ENCODE data around the gene ATP5F1E. TPM values are rescaled to one million over a fixed set of nuclear protein-coding genes. Genes with fewer than 3 reads are reported as not detected.

The ATP5F1E gene
- total RNA-seq (2022; extraction: Qiagen RNA extraction), result 83.5 to 115 TPM (median 99.6 TPM) in 5 replicates

GRCh38 chr20:59032023-59032712, at the start of gene ATP5F1E:
Gene ATP5F1E, minus strand, starts transcription at chr20:59032335. Its CDS starts 84 bp downstream, at chr20:59032251.

GRCh38 chr20:59042151-59042795, 10.1 kb upstream of the ATP5F1E start, which contains the start of gene PRELID3B:
Gene PRELID3B, minus strand, starts transcription at chr20:59042786. Its CDS starts 56 bp downstream, at chr20:59042730.

GRCh38 chr20:59019217-59019616, 12.9 kb downstream of the ATP5F1E start, which contains the start of gene TUBB1:
Gene TUBB1, plus strand, starts transcription at chr20:59019429. Its CDS starts 94 bp downstream, at chr20:59019523.

GRCh38 chr20:59006864-59007664, 25.1 kb downstream of the ATP5F1E start, which contains the start of gene CTSZ:
Gene CTSZ, minus strand, starts transcription at chr20:59007254. Its CDS starts 126 bp downstream, at chr20:59007128.

GRCh38 chr20:58980711-58981627, 51.2 kb downstream of the ATP5F1E start, which contains the start of gene NELFCD:
Gene NELFCD, plus strand, starts transcription at chr20:58981256. Its CDS starts 54 bp downstream, at chr20:58981310.

Other genes starting within 250 kb of the ATP5F1E start
- gene GNAS-AS1, start 181.4 kb downstream of the ATP5F1E start, total RNA-seq (2022; extraction: Qiagen RNA extraction), result not detected in 5 replicates
- gene GNAS, start 179.6 kb downstream of the ATP5F1E start, total RNA-seq (2022; extraction: Qiagen RNA extraction), result 705 to 765 TPM (median 723 TPM) in 5 replicates
- gene NELFCD, start 51.1 kb downstream of the ATP5F1E start, total RNA-seq (2022; extraction: Qiagen RNA extraction), result 40.0 to 46.7 TPM (median 44.1 TPM) in 5 replicates
- gene CTSZ, start 25.1 kb downstream of the ATP5F1E start, total RNA-seq (2022; extraction: Qiagen RNA extraction), result 165 to 188 TPM (median 181 TPM) in 5 replicates
- gene TUBB1, start 12.9 kb downstream of the ATP5F1E start, total RNA-seq (2022; extraction: Qiagen RNA extraction), result 0.02 to 0.03 TPM (median 0.03 TPM) in 3 of 5 replicates, not detected in the others
- gene PRELID3B, start 10.5 kb upstream of the ATP5F1E start, total RNA-seq (2022; extraction: Qiagen RNA extraction), result 53.6 to 74.2 TPM (median 62.1 TPM) in 5 replicates
- gene ZNF831, start 131.5 kb upstream of the ATP5F1E start, total RNA-seq (2022; extraction: Qiagen RNA extraction), result not detected in 5 replicates

Measured in A549 treated with Hydrocortisone at 1 μM for 4 hours (cell line).